Measurements from ENCODE around the gene CA11. TPM values are rescaled to one million over a fixed set of nuclear protein-coding genes. Genes with fewer than 3 reads are reported as not detected.

Gene CA11
- total and polyA plus RNA-seq, 4 experiments from 2014 or later, result 5.0 to 15.4 (median 11.5) TPM

GRCh38 chr19:48607359-48607755 lies 38.6 kb downstream of the CA11 start:
- no peak overlapping the region for H3K27ac ChIP-seq (ENCODE audit: low read depth, low read length)
- Mint-ChIP-seq H3K4me1 (peaks cover 2 to 6% (median 5%) of the 10 kb centered on the region in 4 donors), H3K4me3 (no peak overlapping the region), H3K36me3 (no peaks in the 10 kb centered on the region), H3K27me3 (no peaks in the 10 kb centered on the region), H3K27ac (no peak overlapping the region), H3K9me3 (no peaks in the 10 kb centered on the region)
- H3K4me1 ChIP-seq (ENCODE audit: insufficient read depth, low read length), result no peaks in the 10 kb centered on the region
- ChIA-PET CTCF (ENCODE audit: partially characterized antibody) (interaction anchor here (0.6 to 6.7 kb wide), 7 partner anchors 10 to 273 kb away, joined by 3 to 82 read pairs (median 14); no protein-coding TSS in a partner anchor), POLR2A (ENCODE audit: partially characterized antibody) (interaction anchor here (1.1 kb wide), 1 partner anchor 244 kb away, joined by 4 read pairs; the partner anchor contains the start of genes SYNGR4 and TMEM143)
- H3K27me3 ChIP-seq (ENCODE audit: insufficient read depth, low read length), result no peaks in the 10 kb centered on the region
- no peak for DNase-seq
- no peaks in the 10 kb centered on the region for H3K36me3 ChIP-seq (ENCODE audit: insufficient read depth, low read length)
- H3K9me3 ChIP-seq (ENCODE audit: control insufficient read depth in 1 of 2, low read length in 2 of 2), result no peaks in the 10 kb centered on the region
- H3K4me3 ChIP-seq (ENCODE audit: low read length in 2 of 2), result no peak overlapping the region
- intact Hi-C loops (cut with micrococcal nuclease), result no loop called here

- Histone ChIP-seq H3K4me3 (ENCODE audit: low read length in 2 of 2) (no peak within 1 kb of the TSS), H3K27me3 (ENCODE audit: insufficient read depth, low read length) (no peaks in the 10 kb centered on the region), H3K9me3 (ENCODE audit: control insufficient read depth in 1 of 2, low read length in 2 of 2) (no peaks in the 10 kb centered on the region), H3K4me1 (ENCODE audit: insufficient read depth, low read length) (no peaks in the 10 kb centered on the region), H3K36me3 (ENCODE audit: insufficient read depth, low read length) (no peaks in the 10 kb centered on the region), H3K27ac (ENCODE audit: low read depth, low read length) (no peak within 1 kb of the TSS)
- Mint-ChIP-seq H3K27ac (no peak within 1 kb of the TSS), H3K9me3 (no peaks in the 10 kb centered on the region), H3K4me1 (peaks cover 2 to 6% (median 5%) of the 10 kb centered on the region in 4 donors), H3K4me3 (no peak within 1 kb of the TSS), H3K27me3 (no peaks in the 10 kb centered on the region), H3K36me3 (no peaks in the 10 kb centered on the region)
- POLR2A ChIA-PET (ENCODE audit: partially characterized antibody), result interaction anchor here (1.8 kb wide), 1 partner anchor 11 kb away, joined by 5 read pairs; no protein-coding TSS in a partner anchor
- CTCF ChIA-PET (ENCODE audit: partially characterized antibody), result interaction anchor here (1.6 to 6.7 kb wide), 4 partner anchors 12 to 118 kb away, joined by 7 to 82 read pairs (median 45); no protein-coding TSS in a partner anchor
- intact Hi-C loops (cut with micrococcal nuclease), result no loop called here
- no peak for DNase-seq
Measured at GRCh38 chr19:48606463-48607358, 39.3 kb downstream of the CA11 start, which contains the start of gene SPACA4. Gene SPACA4 (plus strand): TSS chr19:48606742. CDS start chr19:48606979, 237 bp downstream.

- intact Hi-C loops (cut with micrococcal nuclease), result no loop called here
- Mint-ChIP-seq H3K27ac (no peak overlapping the region), H3K4me1 (peaks cover 1 to 4% (median 3%) of the 10 kb centered on the region in 4 donors), H3K9me3 (no peaks in the 10 kb centered on the region), H3K36me3 (no peaks in the 10 kb centered on the region), H3K4me3 (no peak overlapping the region), H3K27me3 (no peaks in the 10 kb centered on the region)
- Histone ChIP-seq H3K9me3 (ENCODE audit: control insufficient read depth in 1 of 2, low read length in 2 of 2) (no peaks in the 10 kb centered on the region), H3K27me3 (ENCODE audit: insufficient read depth, low read length) (no peaks in the 10 kb centered on the region), H3K27ac (ENCODE audit: low read depth, low read length) (no peak overlapping the region), H3K36me3 (ENCODE audit: insufficient read depth, low read length) (no peaks in the 10 kb centered on the region), H3K4me3 (ENCODE audit: low read length in 2 of 2) (no peak overlapping the region), H3K4me1 (ENCODE audit: insufficient read depth, low read length) (no peaks in the 10 kb centered on the region)
- ChIA-PET POLR2A (ENCODE audit: partially characterized antibody) (interaction anchor here (1.4 kb wide), 1 partner anchor 15 kb away, joined by 3 read pairs; the partner anchor contains the start of genes RPL18 and SPHK2), CTCF (ENCODE audit: partially characterized antibody) (no interaction called here)
- DNase-seq, result no peak
Measured at GRCh38 chr19:48603850-48604249, 42.1 kb downstream of the CA11 start.

GRCh38 chr19:48603449-48603848 lies 42.5 kb downstream of the CA11 start:
- no peaks in the 10 kb centered on the region for H3K4me1 ChIP-seq (ENCODE audit: insufficient read depth, low read length)
- H3K4me3 ChIP-seq (ENCODE audit: low read length in 2 of 2), result no peak overlapping the region
- no peak for DNase-seq
- H3K4me1 Mint-ChIP-seq, result peaks cover 0 to 2% (median under 1%) of the 10 kb centered on the region in 4 donors
- ChIA-PET CTCF (ENCODE audit: partially characterized antibody) (no interaction called here), POLR2A (ENCODE audit: partially characterized antibody) (no interaction called here)
- H3K4me3 Mint-ChIP-seq, result no peak overlapping the region
- peaks cover 0 to 3% of the 10 kb centered on the region in 2 donors for H3K27me3 Mint-ChIP-seq
- H3K27me3 ChIP-seq (ENCODE audit: insufficient read depth, low read length), result no peaks in the 10 kb centered on the region
- no peaks in the 10 kb centered on the region for H3K36me3 Mint-ChIP-seq
- H3K27ac ChIP-seq (ENCODE audit: low read depth, low read length), result no peak overlapping the region
- no peaks in the 10 kb centered on the region for H3K36me3 ChIP-seq (ENCODE audit: insufficient read depth, low read length)
- no peaks in the 10 kb centered on the region for H3K9me3 Mint-ChIP-seq
- H3K9me3 ChIP-seq (ENCODE audit: control insufficient read depth in 1 of 2, low read length in 2 of 2), result no peaks in the 10 kb centered on the region
- no peak overlapping the region for H3K27ac Mint-ChIP-seq
- intact Hi-C loops (cut with micrococcal nuclease), result no loop called here

GRCh38 chr19:48603001-48603400 lies 43.0 kb downstream of the CA11 start:
- H3K27me3 Mint-ChIP-seq, result peaks cover 0 to 3% of the 10 kb centered on the region in 2 donors
- no peaks in the 10 kb centered on the region for H3K36me3 Mint-ChIP-seq
- peaks cover 0 to 2% (median 0%) of the 10 kb centered on the region in 4 donors for H3K4me1 Mint-ChIP-seq
- Histone ChIP-seq H3K9me3 (ENCODE audit: control insufficient read depth in 1 of 2, low read length in 2 of 2) (no peaks in the 10 kb centered on the region), H3K27me3 (ENCODE audit: insufficient read depth, low read length) (no peaks in the 10 kb centered on the region), H3K4me3 (ENCODE audit: low read length in 2 of 2) (no peak overlapping the region), H3K27ac (ENCODE audit: low read depth, low read length) (no peak overlapping the region), H3K36me3 (ENCODE audit: insufficient read depth, low read length) (no peaks in the 10 kb centered on the region), H3K4me1 (ENCODE audit: insufficient read depth, low read length) (peaks cover under 1% of the 10 kb centered on the region)
- DNase-seq, result no peak
- no peak overlapping the region for H3K27ac Mint-ChIP-seq
- no peaks in the 10 kb centered on the region for H3K9me3 Mint-ChIP-seq
- no peak overlapping the region for H3K4me3 Mint-ChIP-seq
- intact Hi-C loops (cut with micrococcal nuclease), result no loop called here
- ChIA-PET CTCF (ENCODE audit: partially characterized antibody) (interaction anchor here (2.0 kb wide), 1 partner anchor 14 kb away, joined by 9 read pairs; no protein-coding TSS in a partner anchor), POLR2A (ENCODE audit: partially characterized antibody) (no interaction called here)

- no peak overlapping the region for H3K27ac ChIP-seq (ENCODE audit: low read depth, low read length)
- Mint-ChIP-seq H3K9me3 (no peaks in the 10 kb centered on the region), H3K4me1 (peaks cover 0 to 15% (median 1%) of the 10 kb centered on the region in 4 donors), H3K27ac (no peak overlapping the region), H3K4me3 (no peak overlapping the region), H3K36me3 (no peaks in the 10 kb centered on the region), H3K27me3 (peaks cover 0 to 3% of the 10 kb centered on the region in 2 donors)
- no peaks in the 10 kb centered on the region for H3K36me3 ChIP-seq (ENCODE audit: insufficient read depth, low read length)
- no peaks in the 10 kb centered on the region for H3K9me3 ChIP-seq (ENCODE audit: control insufficient read depth in 1 of 2, low read length in 2 of 2)
- intact Hi-C loops (cut with micrococcal nuclease), result no loop called here
- H3K27me3 ChIP-seq (ENCODE audit: insufficient read depth, low read length), result no peaks in the 10 kb centered on the region
- peaks cover 16% of the 10 kb centered on the region for H3K4me1 ChIP-seq (ENCODE audit: insufficient read depth, low read length)
- no peak for DNase-seq
- no peak overlapping the region for H3K4me3 ChIP-seq (ENCODE audit: low read length in 2 of 2)
- ChIA-PET POLR2A (ENCODE audit: partially characterized antibody) (no interaction called here), CTCF (ENCODE audit: partially characterized antibody) (interaction anchor here (1.0 to 1.6 kb wide), 2 partner anchors 8 to 90 kb away, joined by 3 to 5 read pairs; no protein-coding TSS in a partner anchor)
Measured at GRCh38 chr19:48600679-48601417, 45.1 kb downstream of the CA11 start.

All from CD4-positive, alpha-beta memory T cell (primary cell).